Lower leg skin (tissue), 4 donors: ENCODE data around the gene MYO3B. TPM values are rescaled to one million over a fixed set of nuclear protein-coding genes. Genes with fewer than 3 reads are reported as not detected.

ENCODE experiments used
- DNase-seq, 2 donors: peaks; one replicate each; pipeline ENCODE4 v3.0.0-alpha.2; 2019; ENCODE audit warnings: low spot score in 2 of 2
- H3K4me3 ChIP-seq: fragments of 200-600 bp; sonication (generic); 2 replicates; pipeline ENCODE4 v1.5.1; 2017; ENCODE audit warnings: mild to moderate bottlenecking, low read depth; ENCODE audit not compliant: poor library complexity, severe bottlenecking
- CTCF ChIP-seq, 3 donors: fragments of 450-650 bp; IDR thresholded peaks; one replicate each; pipeline ENCODE4 v1.5.1; 2016; ENCODE audit warnings: antibody characterized with exemption in 3 of 3, mild to moderate bottlenecking in 3 of 3, moderate library complexity in 2 of 3
- POLR2A ChIP-seq, 2 donors: fragments of 450-650 bp; IDR thresholded peaks; one replicate each; pipeline ENCODE4 v1.6.1; 2016 to 2017; ENCODE audit warnings: antibody characterized with exemption in 2 of 2, mild to moderate bottlenecking in 1 of 2, moderate library complexity in 1 of 2
- WGBS, 2 donors: methylation state at CpG; one replicate each; pipeline ENCODE4 v1.1.5; 2018; 5-methylcytosine and 5-hydroxymethylcytosine counted together
- intact Hi-C: fragments of 100-400 bp; cut with DNase I; formaldehyde crosslinking; loops from one replicate; pipeline ENCODE4 v1.15.0; 2023; ENCODE audit warnings: low total_unique reads
- total RNA-seq, 4 donors: library from RNA; depleted of rRNA; stranded (reverse); fragments of >200 nt; gene quantifications; one replicate each; pipeline ENCODE4 v1.1.0, GENCODE V29; 2016

The MYO3B gene
- total RNA-seq, 4 donors from 2014 or later, result 0.17 to 0.81 (median 0.66) TPM

- no peak for DNase-seq
- 93 to 96% methylated on average over 1 of the region's 1 CpG for WGBS, 2 donors
- intact Hi-C loops, result no loop called here
- H3K4me3 ChIP-seq, result no peak overlapping the region
- TF ChIP-seq POLR2A (IDR thresholded peaks at IDR 0.05), result no peak
- TF ChIP-seq CTCF (IDR thresholded peaks at IDR 0.05), result no peak
These were observed 23.3 kb downstream of the MYO3B start for GRCh38 chr2:170201275-170201674.

- intact Hi-C loops, result no loop called here
- no peak overlapping the region for H3K4me3 ChIP-seq
- TF ChIP-seq POLR2A (IDR thresholded peaks at IDR 0.05) (no peak), CTCF (IDR thresholded peaks at IDR 0.05) (no peak)
- WGBS, 2 donors, result 81 to 90% methylated on average over 3 of the region's 3 CpGs
- DNase-seq, result no peak
These were observed 23.9 kb downstream of the MYO3B start for GRCh38 chr2:170201734-170202393.

GRCh38 chr2:170202437-170202836, 24.5 kb downstream of the MYO3B start:
- DNase-seq, result no peak
- TF ChIP-seq POLR2A (IDR thresholded peaks at IDR 0.05) (no peak), CTCF (IDR thresholded peaks at IDR 0.05) (no peak)
- no peak overlapping the region for H3K4me3 ChIP-seq
- 32 to 57% methylated on average over 1 of the region's 1 CpG for WGBS, 2 donors
- intact Hi-C loops, result no loop called here

DNA sequence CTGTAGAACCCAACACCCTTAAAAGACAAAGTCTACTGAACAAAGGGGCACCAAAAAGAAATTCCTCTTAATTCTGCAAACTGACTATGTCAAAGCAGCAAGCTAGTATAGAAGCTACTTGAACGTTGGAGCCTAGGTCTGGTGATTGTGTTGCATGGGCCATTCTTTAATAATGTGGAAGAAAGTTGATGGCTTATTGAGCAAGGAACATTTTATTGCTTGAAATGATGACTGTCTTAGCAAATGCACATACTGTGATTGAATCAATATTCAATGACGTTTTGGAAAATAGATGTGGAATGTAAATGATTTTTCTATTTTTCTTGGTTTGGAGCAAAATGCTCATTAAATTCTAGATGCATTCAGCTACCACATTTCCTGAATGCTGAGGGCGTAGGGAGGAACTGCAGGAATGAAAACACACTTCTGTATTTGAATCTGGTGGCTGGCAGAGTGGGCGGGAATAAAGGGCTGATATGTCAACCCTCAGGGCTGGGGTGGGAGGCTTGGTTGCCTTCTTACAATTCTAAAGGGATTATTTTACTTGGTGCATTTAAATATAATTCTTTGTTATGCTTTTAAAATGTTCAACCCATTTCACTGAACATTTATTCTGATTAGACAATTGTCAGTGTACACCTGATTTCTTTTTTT, 26.5 kb downstream of the MYO3B start:
- no peak for DNase-seq
- WGBS, 2 donors, result 65% methylated on average over 4 of the region's 4 CpGs
- no peak overlapping the region for H3K4me3 ChIP-seq
- intact Hi-C loops, result no loop called here
- no peak for TF ChIP-seq CTCF (IDR thresholded peaks at IDR 0.05)
- no peak for TF ChIP-seq POLR2A (IDR thresholded peaks at IDR 0.05)

DNA sequence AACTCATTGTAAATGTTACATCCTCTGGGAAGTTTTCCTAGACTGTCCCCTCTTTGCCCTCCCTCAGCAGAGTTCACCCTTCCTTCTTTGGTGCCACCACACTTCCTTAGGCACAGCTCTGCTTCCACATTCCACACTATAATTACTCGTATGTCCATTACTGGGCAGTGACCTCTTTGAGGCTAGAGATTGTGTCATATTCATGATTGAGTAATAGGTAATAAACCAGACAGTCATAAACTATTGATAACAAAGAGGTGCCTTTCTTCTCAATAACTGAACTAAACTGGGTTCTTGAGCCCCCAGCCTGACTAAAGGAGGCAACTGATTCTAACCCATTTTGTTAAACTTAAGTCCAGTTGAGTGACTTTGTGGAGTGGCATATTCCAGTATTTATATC, 28.3 kb downstream of the MYO3B start:
- TF ChIP-seq POLR2A (IDR thresholded peaks at IDR 0.05) (no peak), CTCF (IDR thresholded peaks at IDR 0.05) (no peak)
- intact Hi-C loops, result no loop called here
- 72 to 81% methylated on average over 1 of the region's 1 CpG for WGBS, 2 donors
- no peak overlapping the region for H3K4me3 ChIP-seq
- DNase-seq, result no peak
